HG03460 (cell line): ENCODE measurements around the gene SLC7A1.

Experiments
- ATAC-seq: cut with Tn5 transposase; IDR thresholded peaks from one replicate; pipeline ENCODE4 v1.9.1; 2021; ENCODE audit not compliant: unreplicated experiment

The SLC7A1 gene

DNA sequence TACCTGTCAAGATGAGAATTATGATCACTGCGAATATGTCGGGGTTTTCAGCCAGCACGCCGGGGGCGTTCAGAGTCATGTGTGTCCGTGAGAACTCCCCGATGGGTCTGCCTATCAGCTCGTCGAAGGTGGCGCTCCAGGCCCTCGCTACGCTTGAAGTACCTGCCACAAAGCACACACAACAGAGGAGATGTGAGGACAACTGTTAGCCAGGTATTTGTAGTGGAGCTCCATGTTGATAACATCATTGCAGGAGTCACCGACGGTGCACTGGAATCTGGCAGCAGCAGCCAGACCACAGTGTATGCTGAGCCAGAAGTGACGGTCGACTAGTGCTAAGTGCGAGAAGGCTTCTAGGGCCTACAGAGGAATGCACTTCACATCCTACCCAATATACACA is 62.7 kb downstream of the SLC7A1 start:
- ATAC-seq: no peak

DNA sequence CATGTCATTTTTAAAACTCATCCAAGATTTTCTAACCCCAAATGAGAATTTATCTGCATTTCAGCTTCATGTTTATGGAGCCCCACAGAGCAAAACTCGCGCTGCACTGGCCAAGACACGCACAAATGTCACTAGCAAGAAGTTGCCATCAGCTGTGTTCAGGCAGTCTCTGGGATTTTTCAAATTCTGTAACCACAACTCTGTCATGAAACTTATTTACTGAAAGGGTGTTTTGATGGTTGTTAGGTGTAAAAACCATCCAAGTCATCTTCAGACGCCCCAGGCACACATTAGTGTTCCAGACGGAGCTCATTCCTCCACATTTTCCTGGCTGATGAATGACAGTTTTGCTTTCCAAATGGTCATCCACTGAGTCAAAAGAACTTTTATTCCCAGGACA is 63.4 kb downstream of the SLC7A1 start:
- ATAC-seq: no peak

GRCh38 chr13:29530901-29531300 is 64.6 kb downstream of the SLC7A1 start:
- no peak for ATAC-seq

- ATAC-seq: no peak
Observed at GRCh38 chr13:29529754-29530153, 65.7 kb downstream of the SLC7A1 start.

DNA sequence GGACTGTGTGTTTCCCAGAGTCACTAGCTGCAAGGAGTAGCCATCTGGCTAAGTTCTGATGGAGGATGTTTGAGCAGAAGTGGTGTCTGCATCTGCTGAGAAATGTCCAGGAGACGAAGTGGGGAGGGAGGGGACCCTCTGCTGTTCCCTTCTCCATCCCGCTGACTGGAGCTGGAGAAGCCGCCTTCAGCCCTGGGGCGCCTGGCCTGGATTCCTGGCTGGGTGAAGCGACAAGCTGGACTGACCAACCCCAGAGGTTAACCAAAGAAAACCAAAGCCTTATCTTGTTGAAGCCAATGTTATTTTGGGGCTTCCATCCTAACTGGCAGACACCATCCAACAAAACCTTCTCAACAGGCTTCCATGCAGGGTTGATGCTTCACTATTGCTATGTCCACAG is 67.6 kb downstream of the SLC7A1 start:
- no peak for ATAC-seq

DNA sequence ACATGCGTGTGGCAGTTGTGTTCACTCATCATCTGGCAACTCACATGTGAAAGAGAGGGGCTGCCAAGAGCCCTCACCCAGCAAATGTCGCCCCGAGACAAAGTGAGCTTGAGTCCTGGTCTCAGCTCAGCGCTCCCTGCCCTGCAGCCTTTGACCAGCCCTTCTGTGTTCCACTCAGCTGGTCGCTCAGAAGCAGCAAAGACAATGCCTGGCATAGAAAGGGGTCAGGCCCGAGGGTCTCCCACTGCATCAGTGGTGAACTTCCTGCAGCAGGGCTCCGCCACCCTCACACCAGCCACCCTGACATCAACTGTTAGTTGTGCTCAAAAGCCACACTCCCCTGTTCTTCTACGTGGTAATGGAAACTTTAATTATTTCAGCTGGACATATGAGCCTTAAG is 68.0 kb downstream of the SLC7A1 start:
- no peak for ATAC-seq

DNA sequence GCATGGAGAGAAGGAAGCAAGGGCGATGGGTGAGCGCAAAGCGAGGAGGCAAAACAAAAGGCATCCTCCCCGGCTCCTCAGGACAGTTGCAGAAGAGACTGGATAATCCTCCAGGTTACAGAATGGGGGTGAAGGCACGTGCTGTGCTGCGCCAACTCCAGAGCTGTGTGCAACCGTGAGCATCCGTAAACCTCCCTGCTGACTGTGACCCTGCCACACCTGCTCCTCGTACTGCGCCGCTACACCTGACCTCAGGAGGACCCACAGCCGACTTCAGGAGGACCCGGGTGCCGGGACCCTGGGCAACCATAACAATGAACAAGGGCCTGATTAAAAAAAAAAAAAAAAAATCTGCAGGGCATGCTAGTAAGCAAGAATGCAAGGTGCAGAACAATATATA is 68.7 kb downstream of the SLC7A1 start:
- ATAC-seq: no peak

DNA sequence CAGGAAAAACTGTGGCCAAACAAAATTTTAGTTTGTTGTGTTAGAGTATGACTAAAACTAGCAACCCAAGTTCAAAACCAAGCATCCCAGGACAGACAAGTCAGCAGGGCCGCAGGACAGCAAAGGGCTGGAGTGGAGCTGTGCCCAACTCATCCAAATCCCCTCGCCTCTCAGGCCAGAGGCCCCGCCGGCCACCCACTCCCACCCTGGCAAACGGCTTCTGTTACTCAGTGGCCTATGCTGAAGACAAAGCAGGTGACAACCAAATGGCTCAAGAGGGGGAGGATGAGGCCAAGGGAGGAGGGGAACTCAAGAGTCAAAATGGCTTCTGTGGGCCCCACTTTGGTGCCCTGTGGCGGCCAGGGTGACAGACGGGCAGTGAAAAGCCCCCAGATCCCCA is 69.7 kb downstream of the SLC7A1 start:
- no peak for ATAC-seq

DNA sequence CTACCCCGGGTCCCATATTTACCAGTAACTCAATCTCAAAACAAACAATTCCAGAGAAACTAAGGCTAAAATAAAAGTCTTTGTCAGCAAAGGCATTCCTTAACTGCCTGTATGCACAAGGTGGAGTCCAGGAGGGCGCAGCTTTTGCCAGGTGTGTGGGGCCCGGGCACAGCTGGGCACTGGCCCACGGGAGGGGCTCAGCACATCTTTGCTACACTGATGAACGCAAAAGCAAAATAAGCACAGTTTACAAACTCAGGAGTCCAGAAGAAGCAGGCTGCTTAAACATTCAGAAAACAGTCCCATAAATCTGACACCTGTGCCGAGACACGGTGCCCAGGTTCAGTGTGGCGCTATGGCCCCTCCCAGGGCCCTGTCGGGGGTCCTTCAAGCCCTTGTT is 70.8 kb downstream of the SLC7A1 start:
- no peak for ATAC-seq

DNA sequence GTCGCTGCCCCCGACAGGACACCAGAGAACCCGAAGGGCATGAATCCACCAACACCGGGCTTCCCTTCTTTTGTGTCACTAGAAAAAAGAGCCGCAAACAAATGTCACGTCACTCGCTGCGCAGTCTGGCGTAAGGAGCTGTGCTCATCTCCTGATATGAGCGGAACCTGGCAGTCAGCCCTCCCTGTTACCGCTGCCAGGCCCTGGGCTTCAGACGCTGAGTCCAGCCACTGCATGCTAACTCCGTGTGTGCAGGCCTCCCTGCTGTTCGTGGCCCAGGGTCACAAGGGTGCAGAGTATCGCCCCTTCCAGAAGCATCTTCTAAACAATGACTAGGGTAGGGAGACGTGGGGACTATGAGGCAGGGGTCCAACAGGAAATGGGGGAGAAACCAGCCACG is 71.3 kb downstream of the SLC7A1 start:
- ATAC-seq: no peak

GRCh38 chr13:29523199-29523961 is 72.1 kb downstream of the SLC7A1 start:
- no peak for ATAC-seq

- ATAC-seq: no peak
Observed at GRCh38 chr13:29522044-29522685, 73.3 kb downstream of the SLC7A1 start.

DNA sequence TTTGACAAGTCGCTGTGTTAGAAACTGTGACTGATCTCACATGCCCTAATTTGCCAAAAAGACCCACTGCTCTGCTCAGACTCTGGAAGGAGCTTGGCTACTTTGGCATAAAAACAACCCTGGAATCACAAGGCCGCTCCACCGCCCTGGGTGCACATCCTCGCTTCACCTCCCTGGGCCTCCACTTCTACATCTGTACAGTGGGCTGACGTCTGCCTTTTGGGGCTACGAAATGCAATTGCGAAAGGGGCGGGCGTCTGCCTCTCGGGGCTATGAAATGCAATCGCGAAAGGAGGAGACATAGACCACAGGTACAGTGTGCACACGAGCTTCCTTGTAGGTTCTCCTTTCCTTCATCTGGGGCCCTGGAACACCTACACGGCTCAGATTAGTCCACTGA is 74.2 kb downstream of the SLC7A1 start:
- no peak for ATAC-seq

DNA sequence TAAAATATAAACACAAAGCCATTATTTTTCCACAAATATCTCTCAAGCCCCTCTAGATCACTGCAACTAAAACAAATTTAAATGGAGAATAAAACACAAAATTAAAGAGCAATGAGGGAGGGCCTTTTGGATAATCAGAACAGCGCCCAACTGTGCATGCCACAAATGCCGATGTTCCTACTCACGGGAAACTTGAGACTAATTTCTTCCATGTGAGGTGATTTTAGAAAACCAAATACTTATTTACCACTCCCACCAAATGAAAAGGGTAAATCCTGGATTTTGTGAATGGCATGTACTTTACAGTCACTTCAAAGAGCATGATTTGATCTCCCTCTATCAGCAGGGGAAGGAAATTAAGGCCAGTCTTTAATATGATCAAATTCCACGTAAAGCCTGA is 74.8 kb downstream of the SLC7A1 start:
- no peak for ATAC-seq

DNA sequence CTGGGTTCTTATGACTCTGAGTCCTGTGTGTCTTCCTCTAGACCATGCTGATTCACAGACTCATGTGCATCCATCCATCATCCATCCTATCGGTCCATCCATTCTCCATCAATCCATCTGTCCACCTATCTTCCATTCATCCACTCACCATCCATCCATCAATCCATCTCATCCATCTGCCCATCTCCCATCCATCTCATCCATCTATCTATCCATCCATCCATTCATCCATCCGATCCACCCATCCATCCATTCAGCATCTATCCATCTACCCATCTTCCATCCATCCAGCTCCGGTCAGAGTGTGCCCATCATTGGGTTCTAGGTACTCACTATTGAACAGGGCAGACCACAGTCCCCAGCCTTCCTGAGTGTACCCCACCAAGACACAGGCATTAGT is 75.6 kb downstream of the SLC7A1 start:
- no peak for ATAC-seq

DNA sequence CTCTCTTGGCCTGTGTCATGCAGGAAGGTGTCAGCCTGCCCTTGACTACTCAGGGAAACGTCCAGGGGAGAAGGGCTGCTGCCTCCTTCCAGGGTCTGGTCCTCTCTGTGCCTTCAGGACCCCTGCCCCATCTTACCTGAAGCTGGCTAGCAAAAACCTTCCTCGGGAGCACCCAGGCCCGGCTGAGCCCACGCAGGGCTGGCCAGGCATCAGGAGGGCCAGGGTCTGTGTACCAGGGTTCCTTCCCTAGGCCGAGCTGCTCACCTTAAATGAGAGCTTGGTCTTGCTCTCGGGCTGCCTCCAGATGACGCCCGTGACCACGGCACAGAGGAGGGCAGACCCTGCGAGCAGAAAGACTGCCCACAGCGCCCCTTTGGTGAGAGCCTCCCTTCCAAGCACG is 78.6 kb downstream of the SLC7A1 start:
- no peak for ATAC-seq

DNA sequence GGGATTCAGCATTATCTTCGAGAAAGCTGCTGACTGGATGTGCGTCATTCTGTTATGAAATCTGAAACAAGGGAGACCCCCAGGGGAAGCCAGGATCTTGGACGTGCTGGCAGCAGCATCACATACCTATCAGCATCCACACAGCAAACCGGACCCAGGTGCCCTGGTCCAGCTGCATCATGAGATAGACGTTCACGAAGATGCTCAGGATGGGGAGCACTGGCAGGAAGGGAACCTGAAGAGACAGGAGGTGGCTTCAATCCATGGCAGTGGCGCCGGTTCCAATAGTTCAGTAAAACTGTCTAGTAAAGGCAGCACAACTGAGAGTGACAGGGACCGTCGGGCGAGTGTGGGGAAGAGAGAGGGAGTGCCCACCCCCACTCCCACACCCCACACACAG is 79.5 kb downstream of the SLC7A1 start:
- ATAC-seq: no peak

DNA sequence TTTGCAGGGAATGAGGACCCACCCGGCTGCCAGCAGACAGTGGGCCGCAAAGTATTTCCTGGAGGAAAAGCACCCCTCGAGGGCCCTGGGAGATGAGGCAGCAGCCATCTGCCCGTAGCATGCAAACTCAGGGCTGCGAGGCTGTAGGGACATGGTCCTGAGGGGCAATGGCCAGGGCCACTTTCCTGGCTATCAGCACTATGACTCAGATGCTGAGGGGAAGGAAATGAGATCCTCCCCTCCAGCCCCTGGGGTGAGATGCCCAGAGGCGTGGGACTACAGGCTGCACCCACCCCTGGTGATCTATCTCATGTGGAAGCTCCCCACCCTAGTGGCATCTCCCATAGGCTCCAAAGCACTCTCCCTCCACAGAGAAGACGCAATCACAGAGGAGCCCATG is 80.1 kb downstream of the SLC7A1 start:
- ATAC-seq: no peak

DNA sequence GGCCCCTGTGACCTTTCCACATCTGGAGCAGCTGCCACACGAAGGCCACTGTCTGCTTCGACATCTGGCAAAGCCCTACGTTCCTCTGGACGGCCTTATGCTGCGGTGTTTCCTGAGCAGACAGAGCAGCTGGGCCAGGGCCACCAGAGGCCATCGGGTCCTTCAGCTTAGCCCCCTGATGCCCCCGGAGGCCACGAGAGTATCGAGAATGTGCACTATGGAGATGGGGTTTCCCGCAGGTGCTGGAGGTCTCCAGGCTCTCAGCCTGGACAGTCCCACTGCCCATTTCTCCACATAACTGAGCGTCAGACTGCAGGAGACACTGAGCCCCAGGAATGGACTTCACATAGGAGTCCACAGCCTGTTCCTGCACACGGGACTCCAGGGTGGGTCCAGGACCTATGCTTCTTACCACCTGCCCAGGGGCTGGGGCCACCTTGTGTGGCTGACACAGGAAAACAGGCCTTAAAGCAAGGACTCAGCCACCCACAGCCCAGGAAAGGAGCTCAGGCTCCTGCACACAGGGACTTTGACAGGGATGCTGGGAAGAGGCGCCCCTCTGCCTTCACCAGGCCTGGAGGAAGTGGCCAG is 80.7 kb downstream of the SLC7A1 start:
- ATAC-seq: no peak

DNA sequence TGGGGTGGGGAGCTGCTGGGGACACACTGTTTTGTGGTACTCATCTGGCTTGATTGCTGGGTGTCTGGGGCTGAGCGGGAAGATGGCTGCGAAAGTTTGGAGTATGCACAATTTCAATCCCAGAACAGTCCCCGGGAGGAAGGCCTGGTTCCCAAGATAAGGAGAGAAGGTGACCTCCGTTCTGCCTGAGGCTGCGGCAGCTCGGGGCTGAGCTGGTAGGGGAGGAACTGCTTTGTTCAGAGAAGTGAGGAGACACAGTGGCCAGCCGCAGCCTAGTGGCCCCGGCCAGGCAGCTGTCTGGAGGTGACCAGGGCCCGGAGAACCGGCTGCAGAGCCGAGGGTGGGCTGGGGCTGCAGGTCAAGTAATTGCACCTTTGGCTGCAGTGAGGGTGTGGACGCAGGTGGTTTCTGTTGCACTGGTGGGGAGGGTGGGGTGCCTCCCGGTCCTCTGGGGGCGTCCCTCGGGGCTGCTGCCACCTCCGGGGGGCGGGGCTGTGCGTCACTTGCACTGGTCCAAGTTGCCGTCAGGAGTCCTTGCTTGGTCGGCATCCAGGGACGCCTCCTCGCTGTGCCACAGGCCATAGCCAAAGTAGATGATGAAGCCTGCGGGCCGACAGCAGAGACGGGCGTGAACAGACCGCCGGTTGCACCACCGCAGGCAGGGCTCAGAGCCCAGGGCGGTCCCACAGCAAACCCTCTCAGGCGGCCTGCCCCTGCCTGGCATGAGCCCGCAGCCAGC is 81.3 kb downstream of the SLC7A1 start:
- no peak for ATAC-seq

DNA sequence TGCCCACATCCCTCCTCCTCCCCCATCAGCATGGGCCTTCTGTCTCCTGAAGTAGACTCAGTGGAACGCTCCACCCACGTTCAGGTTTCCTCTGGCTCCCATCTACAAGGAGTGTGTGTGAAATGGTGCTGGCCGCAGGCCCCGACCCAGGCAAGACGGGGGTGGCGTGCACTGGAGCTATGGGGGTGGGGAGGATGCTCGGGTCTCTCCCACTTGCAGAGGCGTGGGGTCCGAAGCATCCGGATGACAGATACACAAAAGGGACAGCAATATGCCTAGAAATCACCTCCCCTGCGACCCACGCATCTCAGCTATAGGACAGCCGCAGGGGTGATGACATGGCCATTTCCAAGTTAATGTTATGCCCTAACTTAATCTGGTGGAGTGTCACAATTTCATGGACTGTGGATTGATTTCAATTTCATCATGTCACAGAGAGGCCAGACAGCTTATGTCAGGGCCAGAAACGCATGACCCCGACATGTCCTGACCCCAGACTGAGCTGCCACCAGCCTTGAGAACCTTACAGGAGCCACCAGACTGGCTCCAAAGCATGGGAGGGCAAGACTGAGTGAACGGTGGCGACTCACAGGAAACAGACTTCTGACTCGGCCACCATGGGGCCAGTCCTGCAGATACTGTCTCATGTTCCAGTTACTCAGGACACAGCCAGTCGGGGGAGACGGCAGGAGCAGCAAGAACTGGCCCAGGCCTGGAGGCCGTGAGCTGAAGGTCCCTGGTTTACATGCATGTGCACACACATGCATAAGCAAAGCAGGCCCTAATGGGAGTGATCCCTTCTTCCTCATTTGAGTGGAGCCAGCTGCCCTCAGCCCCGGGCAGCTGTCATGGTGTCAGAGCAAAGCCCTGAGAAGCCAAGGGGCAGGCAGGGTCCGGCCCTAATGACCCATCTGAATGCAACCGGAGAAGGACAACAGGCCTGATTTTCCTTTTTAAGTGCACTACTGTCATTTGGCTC is 82.2 kb downstream of the SLC7A1 start:
- no peak for ATAC-seq
